ENCODE data around the gene TIMP3.
A peak's percentile ranks its signal among the peaks of the same experiment; 100 is the strongest.

TIMP3 gene

GRCh38 chr22:32876516-32876915 is 75.0 kb downstream of the TIMP3 start:
- DNase-seq (ENCODE audit: low read depth), result no peak
- H3K4me3 ChIP-seq (ENCODE audit: control insufficient read depth, low read depth, low read length), result no peak overlapping the region
- TF ChIP-seq, protein P1, sequence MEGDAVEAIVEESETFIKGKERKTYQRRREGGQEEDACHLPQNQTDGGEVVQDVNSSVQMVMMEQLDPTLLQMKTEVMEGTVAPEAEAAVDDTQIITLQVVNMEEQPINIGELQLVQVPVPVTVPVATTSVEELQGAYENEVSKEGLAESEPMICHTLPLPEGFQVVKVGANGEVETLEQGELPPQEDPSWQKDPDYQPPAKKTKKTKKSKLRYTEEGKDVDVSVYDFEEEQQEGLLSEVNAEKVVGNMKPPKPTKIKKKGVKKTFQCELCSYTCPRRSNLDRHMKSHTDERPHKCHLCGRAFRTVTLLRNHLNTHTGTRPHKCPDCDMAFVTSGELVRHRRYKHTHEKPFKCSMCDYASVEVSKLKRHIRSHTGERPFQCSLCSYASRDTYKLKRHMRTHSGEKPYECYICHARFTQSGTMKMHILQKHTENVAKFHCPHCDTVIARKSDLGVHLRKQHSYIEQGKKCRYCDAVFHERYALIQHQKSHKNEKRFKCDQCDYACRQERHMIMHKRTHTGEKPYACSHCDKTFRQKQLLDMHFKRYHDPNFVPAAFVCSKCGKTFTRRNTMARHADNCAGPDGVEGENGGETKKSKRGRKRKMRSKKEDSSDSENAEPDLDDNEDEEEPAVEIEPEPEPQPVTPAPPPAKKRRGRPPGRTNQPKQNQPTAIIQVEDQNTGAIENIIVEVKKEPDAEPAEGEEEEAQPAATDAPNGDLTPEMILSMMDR (IDR thresholded peaks at IDR 0.05; ENCODE audit: control insufficient read depth, insufficient read depth, low read depth, low read length, missing control alignments), result no peak

GRCh38 chr22:32877196-32877595 is 75.7 kb downstream of the TIMP3 start:
- TF ChIP-seq, protein P1 (IDR thresholded peaks at IDR 0.05; ENCODE audit: control insufficient read depth, insufficient read depth, low read depth, low read length, missing control alignments), result no peak
- H3K4me3 ChIP-seq (ENCODE audit: control insufficient read depth, low read depth, low read length), result no peak overlapping the region

DNA sequence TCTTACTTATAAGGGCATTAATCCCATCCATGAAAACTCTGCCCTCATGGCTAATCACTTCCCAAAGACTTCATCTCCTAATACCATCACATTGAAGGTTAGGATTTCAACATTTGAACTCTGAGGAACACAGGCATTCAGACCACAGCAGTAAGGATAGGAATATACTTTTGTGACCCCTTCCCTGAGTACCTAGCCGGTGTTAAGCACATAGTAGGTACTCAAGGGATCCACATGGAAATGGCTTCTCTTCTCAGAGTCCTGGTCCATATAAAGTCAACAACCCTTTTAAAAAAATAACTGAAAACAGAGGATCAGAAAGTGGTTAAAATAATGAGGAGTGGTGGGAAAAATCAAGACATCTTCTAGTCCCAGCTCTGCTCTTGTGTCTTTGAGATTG is 78.0 kb downstream of the TIMP3 start:
- DNase-seq (ENCODE audit: low read depth), result no peak
- no peak overlapping the region for H3K4me3 ChIP-seq (ENCODE audit: control insufficient read depth, low read depth, low read length)
- TF ChIP-seq, protein P1 (IDR thresholded peaks at IDR 0.05; ENCODE audit: control insufficient read depth, insufficient read depth, low read depth, low read length, missing control alignments), result no peak

More at GRCh38 chr22:32877196-32877595, 75.7 kb downstream of the TIMP3 start:
- no peak for DNase-seq (ENCODE audit: low read depth)

GRCh38 chr22:32880061-32880460 is 78.6 kb downstream of the TIMP3 start:
- TF ChIP-seq, protein P1 (IDR thresholded peaks at IDR 0.05; ENCODE audit: control insufficient read depth, insufficient read depth, low read depth, low read length, missing control alignments), result no peak
- H3K4me3 ChIP-seq (ENCODE audit: control insufficient read depth, low read depth, low read length), result no peak overlapping the region
- peak; percentile 20 for DNase-seq (ENCODE audit: low read depth)

- no peak for DNase-seq (ENCODE audit: low read depth)
- TF ChIP-seq, protein P1 (IDR thresholded peaks at IDR 0.05; ENCODE audit: control insufficient read depth, insufficient read depth, low read depth, low read length, missing control alignments), result no peak
- H3K4me3 ChIP-seq (ENCODE audit: control insufficient read depth, low read depth, low read length), result no peak overlapping the region
Observed at GRCh38 chr22:32880505-32880892, 79.0 kb downstream of the TIMP3 start.

DNA sequence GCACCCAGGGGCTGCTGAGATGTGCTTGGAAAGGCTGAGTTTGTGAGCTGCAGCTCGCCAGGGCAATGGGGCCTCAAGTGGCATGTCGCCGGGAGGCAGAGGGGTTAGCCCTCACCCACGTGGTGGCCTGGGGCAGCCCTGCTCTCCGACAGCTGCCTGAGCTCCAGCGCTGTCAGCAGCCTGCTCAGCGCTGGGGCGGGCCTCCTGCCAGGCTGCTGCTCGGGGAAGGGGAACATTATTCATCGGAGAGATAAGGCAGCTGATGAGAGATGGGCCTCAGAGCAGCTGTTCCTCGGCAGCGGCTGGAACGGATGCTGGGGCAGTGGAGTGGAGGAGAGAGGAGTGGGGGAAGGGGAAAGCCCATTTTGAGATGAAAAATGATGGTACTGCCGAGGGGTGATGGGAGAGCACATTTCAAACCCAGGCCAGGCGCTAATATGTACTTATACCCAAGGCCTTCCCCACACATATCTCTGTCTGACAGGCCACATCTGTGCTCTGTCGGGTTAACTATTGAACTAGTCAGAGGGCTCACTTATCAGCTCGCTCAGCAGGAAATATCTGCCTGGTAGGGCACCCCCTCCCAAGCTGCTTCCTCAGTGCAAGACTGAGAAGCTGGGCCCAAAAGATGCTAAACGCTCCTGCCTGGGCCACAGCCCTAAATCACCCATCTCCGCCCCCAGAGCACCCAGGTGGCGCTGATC is 79.5 kb downstream of the TIMP3 start:
- no peak for DNase-seq (ENCODE audit: low read depth)
- H3K4me3 ChIP-seq (ENCODE audit: control insufficient read depth, low read depth, low read length), result no peak overlapping the region

More for the DNA sequence above, 79.5 kb downstream of the TIMP3 start:
- TF ChIP-seq, protein P1 (IDR thresholded peaks at IDR 0.05; ENCODE audit: control insufficient read depth, insufficient read depth, low read depth, low read length, missing control alignments), result no peak
